ENCODE measurements around the gene ZNF224. TPM values are rescaled to one million over a fixed set of nuclear protein-coding genes. Genes with fewer than 3 reads are reported as not detected.
A peak's percentile ranks its signal among the peaks of the same experiment; 100 is the strongest.

The ZNF224 gene
- total RNA-seq, 4 donors from 2014 or later: 4.9 to 14.1 (median 6.9) TPM

- Histone ChIP-seq H3K27ac (no peak overlapping the region), H3K4me3 (no peak overlapping the region), H3K9me3 (peaks cover 0 to 29% (median 8%) of the 10 kb centered on the region in 3 donors), H3K4me1 (no peaks in the 10 kb centered on the region), H3K36me3 (peaks cover 32 to 98% of the 10 kb centered on the region in 2 donors), H3K27me3 (no peaks in the 10 kb centered on the region)
- intact Hi-C loops (cut with DNase I; ENCODE audit: low total_unique reads): no loop called here
- TF ChIP-seq POLR2A (IDR thresholded peaks at IDR 0.05): no peak
- no peak for TF ChIP-seq CTCF (IDR thresholded peaks at IDR 0.05 in 4 of 5, conservative IDR thresholded peaks at IDR 0.05 in 1 of 5)
- no peak for ATAC-seq
- DNase-seq: no peak
- in situ Hi-C loops (cut with MboI; ENCODE audit: low sequenced_read_pairs in 4 of 4): no loop called here
Observed at GRCh38 chr19:44151491-44151890, 57.3 kb downstream of the ZNF224 start.

- intact Hi-C loops (cut with DNase I; ENCODE audit: low total_unique reads) (no loop called here), in situ Hi-C loops (cut with MboI; ENCODE audit: low sequenced_read_pairs in 4 of 4) (no loop called here)
- peak overlapping the region in 2 of 4 donors; percentile 4 to 43 for H3K4me3 ChIP-seq
- TF ChIP-seq POLR2A (IDR thresholded peaks at IDR 0.05): no peak
- TF ChIP-seq CTCF (IDR thresholded peaks at IDR 0.05 in 4 of 5, conservative IDR thresholded peaks at IDR 0.05 in 1 of 5): no peak
- no peak for ATAC-seq
- no peaks in the 10 kb centered on the region for H3K4me1 ChIP-seq
- H3K36me3 ChIP-seq: peaks cover 23 to 77% of the 10 kb centered on the region in 2 donors
- no peak overlapping the region for H3K27ac ChIP-seq
- no peaks in the 10 kb centered on the region for H3K27me3 ChIP-seq
- peaks cover 13 to 70% (median 16%) of the 10 kb centered on the region in 3 donors for H3K9me3 ChIP-seq
- no peak for DNase-seq
Observed at GRCh38 chr19:44156475-44156874, 62.3 kb downstream of the ZNF224 start.

Other genes with a start within 250 kb of the ZNF224 start
- under 1 TPM; 0.29 to 0.87 (median 0.49) TPM for gene ZNF404, start 210.4 kb upstream of the ZNF224 start, total RNA-seq
- gene ZNF45, start 159.1 kb upstream of the ZNF224 start, total RNA-seq: 1 to 10 TPM; 2.8 to 7.7 (median 4.0) TPM
- 10 to 100 TPM in 1 of 4 donors, 1 to 10 TPM in 1, under 1 TPM in 2; 0.76 to 15.3 (median 0.96) TPM for gene ZNF221, start 143.1 kb upstream of the ZNF224 start, total RNA-seq
- 1 to 10 TPM in 3 of 4 donors, under 1 TPM in 1; 0.97 to 2.0 (median 1.6) TPM for gene ZNF155, start 110.2 kb upstream of the ZNF224 start, total RNA-seq
- gene ZNF230, start 91.4 kb upstream of the ZNF224 start, total RNA-seq: 1 to 10 TPM in 2 of 4 donors, under 1 TPM in 1, not detected in 1; 0.78 to 4.5 (median 4.5) TPM
- 1 to 10 TPM in 3 of 4 donors, under 1 TPM in 1; 0.56 to 1.6 (median 1.1) TPM for gene ZNF222, start 69.0 kb upstream of the ZNF224 start, total RNA-seq
- gene ZNF223, start 42.3 kb upstream of the ZNF224 start, total RNA-seq: 1 to 10 TPM in 1 of 4 donors, under 1 TPM in 2, not detected in 1; 0.56 to 3.0 (median 0.91) TPM
- gene ZNF284, start 22.2 kb upstream of the ZNF224 start, total RNA-seq: 1 to 10 TPM in 1 of 4 donors, under 1 TPM in 3; 0.38 to 1.3 (median 0.63) TPM
- 1 to 10 TPM in 3 of 4 donors, under 1 TPM in 1; 0.75 to 1.4 (median 1.1) TPM for gene ZNF225, start 19.0 kb downstream of the ZNF224 start, total RNA-seq
- 1 to 10 TPM; 2.2 to 3.5 (median 2.9) TPM for gene ZNF234, start 47.2 kb downstream of the ZNF224 start, total RNA-seq
- 1 to 10 TPM; 3.2 to 6.9 (median 3.8) TPM for gene ZNF226, start 70.7 kb downstream of the ZNF224 start, total RNA-seq
- 10 to 100 TPM in 1 of 4 donors, 1 to 10 TPM in 3; 6.8 to 17.7 (median 8.3) TPM for gene ZNF227, start 118.2 kb downstream of the ZNF224 start, total RNA-seq
- 1 to 10 TPM in 3 of 4 donors, under 1 TPM in 1; 0.93 to 3.5 (median 1.5) TPM for gene ZNF233, start 165.5 kb downstream of the ZNF224 start, total RNA-seq
- gene ZNF235, start 210.7 kb downstream of the ZNF224 start, total RNA-seq: 1 to 10 TPM; 1.9 to 3.3 (median 2.1) TPM